OCI-LY3 (cell line): ENCODE results near the gene SLC26A8.

Experiments used
- EZH2phosphoT487 ChIP-seq: fragments of 200-600 bp; shearing (Covaris generic); IDR thresholded peaks from 2 replicates; pipeline ENCODE4 v1.6.1; 2018; ENCODE audit warnings: antibody characterized with exemption, mixed run types, low read depth
- TF ChIP-seq, protein P1 (sequence below): fragments of 200-600, 300-600 bp; sonication (generic); IDR thresholded peaks from 2 replicates; pipeline ENCODE4 v1.5.1; 2014; ENCODE audit warnings: antibody characterized with exemption, low read length, low read depth

DNA sequence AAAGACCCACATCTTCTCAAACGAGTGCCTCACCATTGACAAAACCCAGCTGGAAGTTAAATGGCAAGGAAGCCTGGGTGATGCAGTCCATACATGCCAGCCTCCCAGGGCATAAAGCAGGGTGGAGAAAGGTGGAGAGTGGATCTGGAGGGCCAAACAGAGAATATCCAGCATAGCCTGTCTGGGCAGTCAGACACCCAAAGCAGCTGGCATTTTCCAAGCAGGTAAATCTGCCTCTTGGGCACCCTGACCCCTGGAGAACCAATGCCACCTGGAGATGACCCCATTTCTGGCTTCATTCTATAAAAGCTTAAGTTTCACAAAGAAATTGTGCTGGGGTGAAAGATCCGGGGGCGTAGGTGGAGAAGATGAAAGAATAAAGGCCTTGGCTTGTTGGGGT is 98.5 kb downstream of the SLC26A8 start:
- TF ChIP-seq, protein P1, sequence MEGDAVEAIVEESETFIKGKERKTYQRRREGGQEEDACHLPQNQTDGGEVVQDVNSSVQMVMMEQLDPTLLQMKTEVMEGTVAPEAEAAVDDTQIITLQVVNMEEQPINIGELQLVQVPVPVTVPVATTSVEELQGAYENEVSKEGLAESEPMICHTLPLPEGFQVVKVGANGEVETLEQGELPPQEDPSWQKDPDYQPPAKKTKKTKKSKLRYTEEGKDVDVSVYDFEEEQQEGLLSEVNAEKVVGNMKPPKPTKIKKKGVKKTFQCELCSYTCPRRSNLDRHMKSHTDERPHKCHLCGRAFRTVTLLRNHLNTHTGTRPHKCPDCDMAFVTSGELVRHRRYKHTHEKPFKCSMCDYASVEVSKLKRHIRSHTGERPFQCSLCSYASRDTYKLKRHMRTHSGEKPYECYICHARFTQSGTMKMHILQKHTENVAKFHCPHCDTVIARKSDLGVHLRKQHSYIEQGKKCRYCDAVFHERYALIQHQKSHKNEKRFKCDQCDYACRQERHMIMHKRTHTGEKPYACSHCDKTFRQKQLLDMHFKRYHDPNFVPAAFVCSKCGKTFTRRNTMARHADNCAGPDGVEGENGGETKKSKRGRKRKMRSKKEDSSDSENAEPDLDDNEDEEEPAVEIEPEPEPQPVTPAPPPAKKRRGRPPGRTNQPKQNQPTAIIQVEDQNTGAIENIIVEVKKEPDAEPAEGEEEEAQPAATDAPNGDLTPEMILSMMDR, result no peak
- no peak for TF ChIP-seq EZH2phosphoT487
